Lung (tissue), 12 donors: ENCODE measurements around the gene TMF1. TPM values are rescaled to one million over a fixed set of nuclear protein-coding genes. Genes with fewer than 3 reads are reported as not detected.
A peak's percentile ranks its signal among the peaks of the same experiment; 100 is the strongest.

ENCODE experiments used
- ATAC-seq: fragments of 200-7000 bp; cut with Tn5 transposase; one replicate; pipeline ENCODE4 v1.9.1; 2020; ENCODE audit warnings: moderate number of reproducible peaks; ENCODE audit not compliant: insufficient read depth, low FRiP score
- DNase-seq, 3 donors: peaks; one replicate each; pipeline ENCODE4 v3.0.0-alpha.2; 2013 to 2017
- H3K27ac ChIP-seq, 2 donors: one replicate each; pipeline ENCODE4 v1.5.1; 2013; ENCODE audit warnings: mild to moderate bottlenecking in 2 of 2, moderate library complexity in 2 of 2, control low read depth in 1 of 2, inconsistent platforms in 1 of 2, low read depth in 1 of 2, low read length in 1 of 2
- H3K27me3 ChIP-seq, 3 donors: one replicate each; pipeline ENCODE4 v1.5.1; 2013; ENCODE audit warnings: low read length in 2 of 3; ENCODE audit not compliant: control insufficient read depth in 3 of 3, insufficient read depth in 3 of 3
- H3K36me3 ChIP-seq, 4 donors: one replicate each; pipeline ENCODE4 v1.5.1; 2013; ENCODE audit warnings: low read length in 4 of 4, mild to moderate bottlenecking in 1 of 4, moderate library complexity in 1 of 4; ENCODE audit not compliant: control insufficient read depth in 4 of 4, insufficient read depth in 4 of 4
- H3K4me1 ChIP-seq, 5 donors: one replicate each; pipeline ENCODE4 v1.5.1; 2013; ENCODE audit warnings: low read length in 5 of 5, mild to moderate bottlenecking in 2 of 5, moderate library complexity in 1 of 5; ENCODE audit not compliant: control insufficient read depth in 5 of 5, insufficient read depth in 5 of 5
- H3K4me3 ChIP-seq: one replicate; pipeline ENCODE4 v1.5.1; 2013; ENCODE audit warnings: mild to moderate bottlenecking, control low read depth, moderate library complexity
- H3K9ac ChIP-seq, 2 donors: one replicate each; pipeline ENCODE4 v1.5.1; 2013; ENCODE audit warnings: low read length in 2 of 2, control low read depth in 1 of 2; ENCODE audit not compliant: insufficient read depth in 1 of 2
- H3K9me3 ChIP-seq, 4 donors: one replicate each; pipeline ENCODE4 v1.5.1; 2013; ENCODE audit warnings: low read length in 3 of 4, mild to moderate bottlenecking in 1 of 4, moderate library complexity in 1 of 4; ENCODE audit not compliant: control insufficient read depth in 4 of 4, insufficient read depth in 3 of 4
- CTCF ChIP-seq: IDR thresholded peaks from 2 replicates; pipeline ENCODE4 v1.5.1; 2012; ENCODE audit warnings: mild to moderate bottlenecking; ENCODE audit errors: control extremely low read depth, extremely low read depth
- WGBS, 2 donors: extraction: QIAGEN DNeasy Blood & Tissue Kit; methylation state at CpG; one replicate each; pipeline ENCODE4 v1.1.7; 2013; 5-methylcytosine and 5-hydroxymethylcytosine counted together
- polyA plus RNA-seq, 2 donors: library from polyadenylated mRNA; stranded (reverse); fragments of 200-250 nt; gene quantifications; one replicate each; pipeline ENCODE4 v1.2.1, GENCODE V29; 2013
- total RNA-seq, 2 donors: library from RNA; depleted of rRNA in 1 of 2; stranded (reverse); fragments of >200 nt in 1 of 2; gene quantifications; one replicate each; pipeline ENCODE4 v1.2.1, GENCODE V29; 2014 to 2021
- donor health status: control.
- donor health status: control.
- donor health status: Bipolar disorder and iron deficiency.
- donor health status: healthy.
- donor health status: DM: yes; HTN: yes; CAD: no.

Gene TMF1
- total and polyA plus RNA-seq, 4 donors, result 9.6 to 84.3 (median 26.1) TPM

GRCh38 chr3:69032142-69032541 lies 20.0 kb downstream of the TMF1 start:
- WGBS, 2 donors, result 95 to 96% methylated on average over 2 of the region's 2 CpGs
- no peak overlapping the region for H3K27ac ChIP-seq
- peaks cover 18 to 45% (median 34%) of the 10 kb centered on the region in 4 donors for H3K36me3 ChIP-seq
- no peak for TF ChIP-seq CTCF
- H3K4me1 ChIP-seq, result no peaks in the 10 kb centered on the region
- no peaks in the 10 kb centered on the region for H3K27me3 ChIP-seq
- ATAC-seq (no peak), DNase-seq (no peak)
- no peak overlapping the region for H3K4me3 ChIP-seq
- H3K9me3 ChIP-seq, result no peaks in the 10 kb centered on the region
- no peak overlapping the region for H3K9ac ChIP-seq

DNA sequence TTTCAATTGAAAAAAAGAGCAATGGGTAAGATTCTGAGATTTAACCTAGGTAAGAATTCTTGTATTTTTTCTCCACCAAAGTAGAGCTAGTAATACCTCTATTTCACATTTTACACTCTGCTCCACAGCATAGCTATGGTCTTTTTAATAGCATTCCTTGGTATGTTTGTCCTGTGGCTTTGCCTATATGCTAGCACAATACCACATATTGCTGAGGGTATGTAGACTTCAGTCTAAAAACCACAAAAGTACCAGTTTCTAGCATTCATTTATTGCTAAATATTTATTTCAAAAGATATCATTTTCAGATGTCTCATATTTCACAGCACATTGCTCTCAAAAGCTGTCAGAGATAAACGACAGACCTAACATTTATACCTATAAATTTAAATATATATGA lies 20.5 kb downstream of the TMF1 start:
- ATAC-seq, result no peak
- no peaks in the 10 kb centered on the region for H3K4me1 ChIP-seq
- WGBS, 2 donors, result 83 to 95% methylated on average over 1 of the region's 1 CpG
- H3K27ac ChIP-seq, result no peak overlapping the region
- no peak overlapping the region for H3K4me3 ChIP-seq
- H3K36me3 ChIP-seq, result peaks cover 18 to 47% (median 35%) of the 10 kb centered on the region in 4 donors
- no peaks in the 10 kb centered on the region for H3K27me3 ChIP-seq
- H3K9me3 ChIP-seq, result no peaks in the 10 kb centered on the region
- no peak for DNase-seq
- H3K9ac ChIP-seq, result no peak overlapping the region
- TF ChIP-seq CTCF, result no peak

DNA sequence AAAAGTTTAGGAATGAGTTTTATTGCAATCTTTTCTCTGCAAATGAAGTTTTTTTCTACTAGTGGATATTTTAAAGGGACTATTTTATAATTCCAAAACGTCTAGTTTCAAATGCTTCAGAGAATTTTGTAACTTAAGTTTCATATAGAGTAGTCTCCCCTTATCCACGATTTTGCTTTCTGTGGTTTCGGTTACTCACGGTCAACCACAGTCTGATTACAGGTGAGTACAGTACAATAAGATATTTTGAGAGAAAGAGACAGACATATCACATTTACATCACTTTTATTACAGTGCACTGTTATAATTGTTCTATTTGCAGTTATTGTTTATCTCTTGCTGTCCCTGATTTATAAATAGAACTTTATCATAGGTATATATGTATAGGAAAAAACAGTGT lies 31.3 kb downstream of the TMF1 start:
- H3K9me3 ChIP-seq, result no peaks in the 10 kb centered on the region
- no peak overlapping the region for H3K4me3 ChIP-seq
- no peak for TF ChIP-seq CTCF
- DNase-seq (no peak), ATAC-seq (no peak)
- H3K36me3 ChIP-seq, result peaks cover 1 to 25% (median 15%) of the 10 kb centered on the region in 4 donors
- no peak overlapping the region for H3K27ac ChIP-seq
- no peaks in the 10 kb centered on the region for H3K4me1 ChIP-seq
- WGBS, 2 donors, result 72 to 75% methylated on average over 4 of the region's 4 CpGs
- no peak overlapping the region for H3K9ac ChIP-seq
- H3K27me3 ChIP-seq, result no peaks in the 10 kb centered on the region

DNA sequence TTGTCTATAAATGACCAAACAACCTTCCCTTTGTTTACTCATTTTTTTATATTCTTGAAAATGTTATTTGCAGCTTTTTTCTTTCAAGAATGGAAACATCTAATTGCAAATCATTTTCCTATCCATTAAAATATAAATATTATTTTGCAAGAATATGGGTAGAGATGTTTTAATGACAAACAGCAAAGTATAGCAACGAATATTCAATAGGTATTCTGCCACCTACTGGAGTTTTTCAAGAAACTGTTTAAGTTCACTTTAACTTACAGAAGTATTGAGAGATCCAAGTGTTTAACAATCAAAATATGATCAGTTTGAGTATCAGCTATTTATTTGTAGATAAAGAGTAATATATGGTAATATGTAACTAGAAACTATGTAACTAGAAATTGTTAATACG lies 31.7 kb downstream of the TMF1 start:
- WGBS, 2 donors, result 48 to 53% methylated on average over 2 of the region's 2 CpGs
- no peak for TF ChIP-seq CTCF
- peaks cover 0 to under 1% (median 0%) of the 10 kb centered on the region in 5 donors for H3K4me1 ChIP-seq
- DNase-seq (peak in 1 of 3 donors; percentile 29), ATAC-seq (no peak)
- no peaks in the 10 kb centered on the region for H3K9me3 ChIP-seq
- H3K27ac ChIP-seq, result no peak overlapping the region
- peaks cover 1 to 20% (median 12%) of the 10 kb centered on the region in 4 donors for H3K36me3 ChIP-seq
- no peak overlapping the region for H3K4me3 ChIP-seq
- no peak overlapping the region for H3K9ac ChIP-seq
- no peaks in the 10 kb centered on the region for H3K27me3 ChIP-seq
